GM23248 (cell line): ENCODE results near the gene RBMS1. TPM values are rescaled to one million over a fixed set of nuclear protein-coding genes. Genes with fewer than 3 reads are reported as not detected.

Experiments used
- DNase-seq: peaks from one replicate; pipeline ENCODE4 v3.0.0-alpha.2; 2015
- H2AFZ ChIP-seq: fragments of 200-600 bp; sonication (generic); 2 replicates; pipeline ENCODE4 v1.6.1; 2016; ENCODE audit warnings: antibody characterized with exemption
- H3F3A ChIP-seq: fragments of 200-600 bp; sonication (generic); 2 replicates; pipeline ENCODE4 v1.6.1; 2016; ENCODE audit warnings: mild to moderate bottlenecking, antibody characterized with exemption, mixed run types; ENCODE audit not compliant: insufficient read depth
- H3K27ac ChIP-seq: fragments of 200-600 bp; sonication (generic); 2 replicates; pipeline ENCODE4 v1.5.1; 2016; ENCODE audit warnings: mild to moderate bottlenecking
- H3K27me3 ChIP-seq: fragments of 200-600 bp; sonication (generic); replicated peaks from 2 replicates; pipeline ENCODE4 v1.6.1; 2016; ENCODE audit warnings: mild to moderate bottlenecking; ENCODE audit not compliant: insufficient read depth
- H3K36me3 ChIP-seq: fragments of 200-600 bp; sonication (generic); 2 replicates; pipeline ENCODE4 v1.6.1; 2016; ENCODE audit warnings: low read depth, mild to moderate bottlenecking
- H3K4me1 ChIP-seq: fragments of 200-600 bp; sonication (generic); 2 replicates; pipeline ENCODE4 v1.6.1; 2016; ENCODE audit warnings: mild to moderate bottlenecking; ENCODE audit not compliant: insufficient read depth
- H3K4me2 ChIP-seq: fragments of 200-600 bp; sonication (generic); one replicate; pipeline ENCODE4 v1.6.1; 2016; ENCODE audit warnings: mild to moderate bottlenecking; ENCODE audit not compliant: unreplicated experiment
- H3K4me3 ChIP-seq: fragments of 200-600 bp; sonication (generic); 2 replicates; pipeline ENCODE4 v1.5.1; 2016; ENCODE audit warnings: mild to moderate bottlenecking
- H3K79me2 ChIP-seq: fragments of 200-600 bp; sonication (generic); 2 replicates; pipeline ENCODE4 v1.6.1; 2016; ENCODE audit warnings: mild to moderate bottlenecking; ENCODE audit not compliant: insufficient read depth
- H3K9ac ChIP-seq: fragments of 200-600 bp; sonication (generic); 2 replicates; pipeline ENCODE4 v1.6.1; 2016; ENCODE audit warnings: mild to moderate bottlenecking
- H3K9me2 ChIP-seq: fragments of 200-600 bp; sonication (generic); 2 replicates; pipeline ENCODE4 v1.6.1; 2016; ENCODE audit warnings: mixed run types, mild to moderate bottlenecking, moderate library complexity; ENCODE audit not compliant: insufficient read depth
- H3K9me3 ChIP-seq: fragments of 200-600 bp; sonication (generic); one replicate; pipeline ENCODE4 v1.6.1; 2017; ENCODE audit warnings: low read depth
- H4K20me1 ChIP-seq: fragments of 200-600 bp; sonication (generic); 2 replicates; pipeline ENCODE4 v1.6.0; 2016; ENCODE audit not compliant: insufficient read depth
- EZH2 ChIP-seq: fragments of 200-600 bp; sonication (generic); IDR thresholded peaks from 2 replicates; pipeline ENCODE4 v1.6.1; 2018; ENCODE audit warnings: antibody characterized with exemption, mild to moderate bottlenecking; ENCODE audit not compliant: insufficient read depth, poor library complexity, severe bottlenecking
- EZH2phosphoT487 ChIP-seq: fragments of 200-600 bp; sonication (generic); IDR thresholded peaks from 2 replicates; pipeline ENCODE4 v1.6.1; 2018; ENCODE audit warnings: antibody characterized with exemption, moderate library complexity, mild to moderate bottlenecking, low read depth; ENCODE audit not compliant: insufficient read depth
- WGBS, 2 experiments: methylation state at CpG; one replicate each; pipeline ENCODE4 v1.1.6; 2015 to 2017; ENCODE audit warnings: low lambda C conversion rate in 2 of 2, low coverage in 1 of 2; ENCODE audit errors: missing lambda C conversion rate in 2 of 2; 5-methylcytosine and 5-hydroxymethylcytosine counted together
- in situ Hi-C: fragments of 300-500 bp; cut with MboI; formaldehyde crosslinking; loops from 2 replicates; pipeline ENCODE4 v1.15.0; 2020
- polyA plus RNA-seq: library from polyadenylated mRNA; unstranded; fragments of >200 nt; fragmentation: Nextera tagmentation; extraction: Ambion mirVana; gene quantifications from 2 replicates; pipeline ENCODE4 v1.2.1, GENCODE V29; 2016
- total RNA-seq: library from RNA; depleted of rRNA; stranded (reverse); fragments of >200 nt; shearing (Covaris generic); gene quantifications from 2 replicates; pipeline ENCODE4 v1.2.3, GENCODE V29; 2014; rRNA removed

Gene RBMS1
- total RNA-seq = 91.7 and 99.3 TPM in 2 replicates
- polyA plus RNA-seq = 72.3 and 87.1 TPM in 2 replicates

GRCh38 chr2:160493227-160494028 lies at the start of gene RBMS1:
Gene RBMS1 (minus strand): TSS chr2:160493807. CDS start chr2:160493363, 444 bp downstream.
- Histone ChIP-seq H3K9me3 (no peaks in the 10 kb centered on the region), H2AFZ (peak within 1 kb of the TSS; percentile 71)
- TF ChIP-seq EZH2 (no peak), EZH2phosphoT487 (no peak)

GRCh38 chr2:160541745-160542144 lies 48.1 kb upstream of the RBMS1 start:
- no peaks in the 10 kb centered on the region; the same call in 1 of the 2 replicates for H3K9me2 ChIP-seq
- 95% methylated on average over 3 of the region's 3 CpGs for WGBS, 2 experiments
- in situ Hi-C loops = no loop called here
- H3K4me3 ChIP-seq = no peak overlapping the region
- no peaks in the 10 kb centered on the region for H3K79me2 ChIP-seq
- H3K4me2 ChIP-seq = no peak overlapping the region
- DNase-seq = no peak
- no peak for TF ChIP-seq EZH2
- no peak for TF ChIP-seq EZH2phosphoT487
- H3K36me3 ChIP-seq = no peaks in the 10 kb centered on the region
- H3F3A ChIP-seq = no peaks in the 10 kb centered on the region
- no peak overlapping the region for H3K27ac ChIP-seq
- no peaks in the 10 kb centered on the region for H4K20me1 ChIP-seq
- H3K9ac ChIP-seq = no peak overlapping the region
- H3K4me1 ChIP-seq = no peaks in the 10 kb centered on the region
- no peak overlapping the region for H2AFZ ChIP-seq
- H3K9me3 ChIP-seq = no peaks in the 10 kb centered on the region
- no peaks in the 10 kb centered on the region for H3K27me3 ChIP-seq

More at GRCh38 chr2:160493227-160494028, at the start of gene RBMS1:
- in situ Hi-C loops = loop anchor here (5.0 kb wide), 1 partner anchor 474 kb away; no protein-coding TSS in a partner anchor
- Histone ChIP-seq H3K4me2 (peak within 1 kb of the TSS; percentile 93), H3K4me3 (peak within 1 kb of the TSS; percentile 98), H3K4me1 (peaks cover 32% of the 10 kb centered on the region), H3K9ac (peak within 1 kb of the TSS; percentile 98), H3K79me2 (peaks cover 61% of the 10 kb centered on the region), H3K36me3 (no peaks in the 10 kb centered on the region), H3F3A (peaks cover 28% of the 10 kb centered on the region), H4K20me1 (0 out of 2 replicates have a peak, but pooled peaks cover 4% of the 10 kb centered on the region), H3K27me3 (no peaks in the 10 kb centered on the region), H3K9me2 (no peaks in the 10 kb centered on the region), H3K27ac (peak within 1 kb of the TSS; percentile 96)
- DNase-seq = peak; percentile 72
- 0 to 1% methylated on average over 35 to 66 of the region's 66 CpGs for WGBS, 2 experiments

GRCh38 chr2:160538559-160539355 lies 45.1 kb upstream of the RBMS1 start:
- Histone ChIP-seq H3K4me3 (no peak overlapping the region), H3K36me3 (no peaks in the 10 kb centered on the region), H3K9me3 (no peaks in the 10 kb centered on the region), H2AFZ (no peak overlapping the region), H3K4me1 (peaks cover 8% of the 10 kb centered on the region), H3K9ac (no peak overlapping the region), H4K20me1 (no peaks in the 10 kb centered on the region), H3F3A (no peaks in the 10 kb centered on the region), H3K27ac (no peak overlapping the region), H3K4me2 (no peak overlapping the region), H3K9me2 (no peaks in the 10 kb centered on the region), H3K27me3 (no peaks in the 10 kb centered on the region), H3K79me2 (no peaks in the 10 kb centered on the region)
- 93% methylated on average over 5 of the region's 5 CpGs for WGBS, 2 experiments
- in situ Hi-C loops = no loop called here
- no peak for TF ChIP-seq EZH2
- no peak for TF ChIP-seq EZH2phosphoT487
- DNase-seq = no peak

GRCh38 chr2:160538115-160538514 lies 44.5 kb upstream of the RBMS1 start:
- Histone ChIP-seq H4K20me1 (no peaks in the 10 kb centered on the region), H3F3A (no peaks in the 10 kb centered on the region), H3K9me3 (no peaks in the 10 kb centered on the region), H3K9me2 (no peaks in the 10 kb centered on the region), H3K36me3 (no peaks in the 10 kb centered on the region), H3K27ac (no peak overlapping the region), H3K79me2 (no peaks in the 10 kb centered on the region), H3K4me3 (no peak overlapping the region), H3K27me3 (no peaks in the 10 kb centered on the region), H3K4me2 (no peak overlapping the region), H3K4me1 (peaks cover 14% of the 10 kb centered on the region), H2AFZ (no peak overlapping the region), H3K9ac (no peak overlapping the region)
- TF ChIP-seq EZH2 (no peak), EZH2phosphoT487 (no peak)
- WGBS, 2 experiments = 73 to 80% methylated on average over 4 of the region's 4 CpGs
- DNase-seq = no peak
- in situ Hi-C loops = no loop called here
